IMR-90 (cell line): ENCODE data around the gene PSMB1. TPM values are rescaled to one million over a fixed set of nuclear protein-coding genes. Genes with fewer than 3 reads are reported as not detected.

Experiments used
- ATAC-seq: fragments of 200-7000 bp; cut with Tn5 transposase; 2 replicates; pipeline ENCODE4 v1.9.1; 2020; ENCODE audit warnings: low read depth, mild to moderate bottlenecking, moderate library complexity
- BruUV-seq: library from RNA; stranded (reverse); fragments of 400-500 nt; replicated peaks from 2 replicates; lab custom pipeline; 2021; lab: Mats Ljungman, UMichigan
- CTCF ChIA-PET: fragments of 300-600 bp; formaldehyde crosslinking; extraction: SDS; loops from one replicate; lab custom pipeline; 2021; ENCODE audit warnings: antibody characterized with exemption; lab: Yijun Ruan, JAX
- POLR2A ChIA-PET: fragments of 300-600 bp; sonication (Branson Sonifier 250); formaldehyde crosslinking; loops from one replicate; lab custom pipeline; 2022; ENCODE audit warnings: antibody characterized with exemption; ENCODE audit not compliant: unreplicated experiment; lab: Charles Lee
- DNase-seq: peaks from one replicate; pipeline ENCODE4 v3.0.0; 2013
- H2AFZ ChIP-seq: replicated peaks from 2 replicates; pipeline ENCODE3; 2013; ENCODE audit warnings: low read length, mild to moderate bottlenecking; ENCODE audit not compliant: poor library complexity
- H2AK5ac ChIP-seq: 2 replicates; pipeline ENCODE4 v1.6.1; 2013; ENCODE audit warnings: low read depth, low read length, inconsistent platforms
- H2AK9ac ChIP-seq: replicated peaks from 2 replicates; pipeline ENCODE3; 2013; ENCODE audit warnings: mild to moderate bottlenecking, low read depth, low read length, moderate library complexity; ENCODE audit not compliant: poor library complexity
- H2BK120ac ChIP-seq: 2 replicates; pipeline ENCODE4 v1.6.1; 2013; ENCODE audit warnings: low read depth, low read length, inconsistent platforms
- H2BK15ac ChIP-seq: 3 replicates; pipeline ENCODE4 v1.6.1; 2013; ENCODE audit warnings: low read depth, low read length, inconsistent platforms
- H2BK20ac ChIP-seq: 2 replicates; pipeline ENCODE4 v1.6.1; 2013; ENCODE audit warnings: low read depth, mild to moderate bottlenecking, inconsistent platforms, low read length, moderate library complexity
- H2BK5ac ChIP-seq: 2 replicates; pipeline ENCODE4 v1.6.1; 2013; ENCODE audit warnings: mild to moderate bottlenecking, low read depth, low read length, inconsistent platforms; ENCODE audit not compliant: poor library complexity, severe bottlenecking
- H3K14ac ChIP-seq: replicated peaks from 2 replicates; pipeline ENCODE4 v1.6.1; 2013; ENCODE audit warnings: low read depth, low read length, inconsistent platforms
- H3K18ac ChIP-seq: 2 replicates; pipeline ENCODE4 v1.6.1; 2013; ENCODE audit warnings: low read depth, low read length, control low read depth
- H3K23ac ChIP-seq: 2 replicates; pipeline ENCODE4 v1.6.1; 2013; ENCODE audit warnings: low read depth, low read length, inconsistent platforms
- H3K27ac ChIP-seq: 2 replicates; pipeline ENCODE4 v1.5.1; 2013; ENCODE audit warnings: mild to moderate bottlenecking, control low read depth, low read length; ENCODE audit not compliant: insufficient read depth
- H3K27me3 ChIP-seq: 2 replicates; pipeline ENCODE4 v1.6.1; 2013; ENCODE audit warnings: low read length; ENCODE audit not compliant: control insufficient read depth, insufficient read depth
- H3K36me3 ChIP-seq: 2 replicates; pipeline ENCODE4 v1.6.1; 2013; ENCODE audit warnings: low read length, mixed read lengths; ENCODE audit not compliant: control insufficient read depth, insufficient read depth
- H3K4ac ChIP-seq: 2 replicates; pipeline ENCODE4 v1.6.1; 2013; ENCODE audit warnings: low read depth, low read length, inconsistent platforms
- H3K4me1 ChIP-seq: 2 replicates; pipeline ENCODE4 v1.6.1; 2013; ENCODE audit warnings: low read length, mixed read lengths; ENCODE audit not compliant: control insufficient read depth, insufficient read depth
- H3K4me2 ChIP-seq: 2 replicates; pipeline ENCODE4 v1.6.1; 2013; ENCODE audit warnings: low read depth, mild to moderate bottlenecking, control low read depth, low read length, moderate library complexity
- H3K4me3 ChIP-seq: 2 replicates; pipeline ENCODE4 v1.5.1; 2013; ENCODE audit warnings: low read depth, mild to moderate bottlenecking, control low read depth, low read length, moderate library complexity; ENCODE audit not compliant: insufficient read depth
- H3K56ac ChIP-seq: 2 replicates; pipeline ENCODE4 v1.6.1; 2013; ENCODE audit warnings: low read length, inconsistent platforms; ENCODE audit not compliant: insufficient read depth; ENCODE audit errors: extremely low read depth
- H3K79me1 ChIP-seq, 2 experiments: 2 replicates each; pipeline ENCODE4 v1.6.1; 2013; ENCODE audit warnings: low read length in 2 of 2, inconsistent platforms in 1 of 2, low read depth in 1 of 2
- H3K9ac ChIP-seq: 2 replicates; pipeline ENCODE4 v1.6.1; 2013; ENCODE audit warnings: low read depth, low read length, control low read depth
- H3K9me1 ChIP-seq: 2 replicates; pipeline ENCODE4 v1.6.1; 2013; ENCODE audit warnings: low read length, inconsistent platforms; ENCODE audit not compliant: insufficient read depth
- H3K9me3 ChIP-seq: 2 replicates; pipeline ENCODE4 v1.6.1; 2013; ENCODE audit warnings: low read length; ENCODE audit not compliant: control insufficient read depth, insufficient read depth
- H4K20me1 ChIP-seq: 2 replicates; pipeline ENCODE4 v1.6.1; 2013; ENCODE audit warnings: low read length, inconsistent platforms; ENCODE audit not compliant: insufficient read depth
- H4K5ac ChIP-seq: 2 replicates; pipeline ENCODE4 v1.6.1; 2013; ENCODE audit warnings: mild to moderate bottlenecking, low read depth, low read length, control low read depth
- H4K8ac ChIP-seq, 2 experiments: 2 replicates each; pipeline ENCODE4 v1.6.1; 2013; ENCODE audit warnings: low read depth in 2 of 2, low read length in 2 of 2, control low read depth in 1 of 2, inconsistent platforms in 1 of 2
- H4K91ac ChIP-seq: 2 replicates; pipeline ENCODE4 v1.6.1; 2013; ENCODE audit warnings: low read depth, low read length, inconsistent platforms; ENCODE audit not compliant: insufficient read depth
- FOS ChIP-seq: fragments of 150-350 bp; IDR thresholded peaks from 2 replicates; pipeline ENCODE4 v1.6.1; 2016; ENCODE audit warnings: low read depth, low read length
- MAZ ChIP-seq: IDR thresholded peaks from 2 replicates; pipeline ENCODE4 v1.6.1; 2012; ENCODE audit warnings: low read depth, mild to moderate bottlenecking, low read length, improper control_type of control experiment, moderate library complexity, borderline replicate concordance
- RFX5 ChIP-seq: IDR thresholded peaks from 2 replicates; pipeline ENCODE4 v1.8.0; 2012; ENCODE audit warnings: low read depth, mild to moderate bottlenecking, low read length, moderate library complexity
- SMC3 ChIP-seq: fragments of 150-350 bp; IDR thresholded peaks from 2 replicates; pipeline ENCODE4 v1.6.1; 2016; ENCODE audit warnings: low read depth, mild to moderate bottlenecking, antibody characterized with exemption, low read length, moderate library complexity
- WGBS, 2 experiments: methylation state at CpG; one replicate each; pipeline versions ENCODE4 v1.1.5 to v1.1.7; 2013; ENCODE audit warnings: missing lambda C conversion rate in 2 of 2; ENCODE audit not compliant: insufficient read length in 1 of 2; ENCODE audit errors: extremely low coverage in 2 of 2; 5-methylcytosine and 5-hydroxymethylcytosine counted together
- dilution Hi-C: fragments of 300-500 bp; cut with HindIII; formaldehyde crosslinking; loops from one replicate; pipeline ENCODE4 v1.14.3; 2018; ENCODE audit warnings: low sequenced_read_pairs; ENCODE audit not compliant: unreplicated experiment
- in situ Hi-C: fragments of 300-500 bp; cut with MboI; formaldehyde crosslinking; loops from 3 replicates; pipeline ENCODE4 v1.14.3; 2019; ENCODE audit warnings: low sequenced_read_pairs, inconsistent platforms, mixed read lengths
- intact Hi-C: fragments of 100-400 bp; cut with micrococcal nuclease; formaldehyde crosslinking; loops from 2 replicates; pipeline ENCODE4 v1.10.0; 2022
- polyA plus RNA-seq, 3 experiments: library from polyadenylated mRNA; depleted of rRNA; stranded (reverse); fragments of >200 nt; gene quantifications; 2 replicates each; pipeline ENCODE4 v1.2.3, GENCODE V29; 2012; ENCODE audit warnings: low replicate concordance in 1 of 3
- total RNA-seq: library from RNA; depleted of rRNA; stranded (reverse); fragments of >200 nt; gene quantifications from 2 replicates; pipeline ENCODE4 v1.2.3, GENCODE V29; 2012

PSMB1 gene
- total and polyA plus RNA-seq, 2 of the 4 experiments (the other 2 are of a cell fraction) = 450 to 508 TPM

DNA sequence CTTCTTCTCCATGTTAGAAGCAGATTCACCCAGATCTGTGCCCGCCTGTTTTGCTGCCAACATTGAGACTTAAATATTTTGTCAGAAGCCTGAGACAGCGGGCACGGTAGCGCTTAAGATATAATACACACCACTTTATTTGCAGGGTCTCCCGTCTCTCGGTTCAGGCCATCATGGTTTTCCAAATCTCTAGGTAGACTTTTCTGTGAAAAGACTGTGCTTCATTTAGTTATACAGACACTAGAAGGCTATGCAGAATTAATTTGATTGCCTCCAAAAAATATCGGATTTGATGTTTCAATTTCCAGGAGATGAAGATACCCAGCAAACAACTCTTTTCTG, 1.7 kb upstream of the PSMB1 start:
- WGBS, 2 experiments = 0% methylated on average over 1 of the region's 7 CpGs; no CpG with 5 or more reads in 1 of the 2 experiments
- CTCF ChIA-PET = no interaction called here
- in situ Hi-C loops = no loop called here

More for the DNA sequence above, 1.7 kb upstream of the PSMB1 start:
- H3K4ac ChIP-seq = peak overlapping the region; percentile 52
- peak overlapping the region; percentile 63; the same call in 1 of the 2 replicates for H3K56ac ChIP-seq
- H3K27me3 ChIP-seq = no peaks in the 10 kb centered on the region
- H4K91ac ChIP-seq = peak overlapping the region; percentile 7; the same call in 1 of the 2 replicates
- H4K8ac ChIP-seq = peak overlapping the region; percentile 90 to 94
- peak overlapping the region; percentile 95 for H3K4me2 ChIP-seq
- peaks cover 4 to 15% of the 10 kb centered on the region in 2 experiments; a peak in 2 of 4 replicates for H3K79me1 ChIP-seq
- no peaks in the 10 kb centered on the region for H3K9me3 ChIP-seq
- ATAC-seq (no peak), DNase-seq (no peak)
- BruUV-seq = TSS peak; percentile 83
- H2BK20ac ChIP-seq = no peak overlapping the region
- dilution Hi-C loops (no loop called here), intact Hi-C loops (no loop called here)
- no peak overlapping the region for H3K18ac ChIP-seq
- peak overlapping the region; percentile 54; the same call in 1 of the 2 replicates for H2AK5ac ChIP-seq
- peak overlapping the region; percentile 76 for H2BK5ac ChIP-seq
- H4K20me1 ChIP-seq = peaks cover 27% of the 10 kb centered on the region
- no peak for TF ChIP-seq MAZ
- TF ChIP-seq RFX5 = no peak
- no peak for TF ChIP-seq FOS
- TF ChIP-seq SMC3 = no peak
- H4K5ac ChIP-seq = peak overlapping the region; percentile 92
- H3K14ac ChIP-seq = no peak overlapping the region
- peak overlapping the region; percentile 92 for H2AFZ ChIP-seq
- POLR2A ChIA-PET = no interaction called here
- H3K4me3 ChIP-seq = peak overlapping the region; percentile 70
- no peaks in the 10 kb centered on the region; the same call in 1 of the 2 replicates for H3K4me1 ChIP-seq
- peak overlapping the region; percentile 93 for H3K9ac ChIP-seq
- no peak overlapping the region for H2BK120ac ChIP-seq
- peaks cover 4% of the 10 kb centered on the region for H3K36me3 ChIP-seq
- H3K27ac ChIP-seq = peak overlapping the region; percentile 90
- H3K9me1 ChIP-seq = no peaks in the 10 kb centered on the region
- no peak overlapping the region for H2BK15ac ChIP-seq
- H2AK9ac ChIP-seq = peak overlapping the region; percentile 37
- H3K23ac ChIP-seq = peak overlapping the region; percentile 47
